Measurements from ENCODE around the gene GADD45A. TPM values are rescaled to one million over a fixed set of nuclear protein-coding genes. Genes with fewer than 3 reads are reported as not detected.

The GADD45A gene, protein sequence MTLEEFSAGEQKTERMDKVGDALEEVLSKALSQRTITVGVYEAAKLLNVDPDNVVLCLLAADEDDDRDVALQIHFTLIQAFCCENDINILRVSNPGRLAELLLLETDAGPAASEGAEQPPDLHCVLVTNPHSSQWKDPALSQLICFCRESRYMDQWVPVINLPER
- total RNA-seq (2014; rRNA removed; shearing (Covaris generic)) (59.4 and 72.8 TPM in 2 replicates), polyA plus RNA-seq (2016; fragmentation: Nextera tagmentation; extraction: Ambion mirVana) (111 and 115 TPM in 2 replicates)

DNA sequence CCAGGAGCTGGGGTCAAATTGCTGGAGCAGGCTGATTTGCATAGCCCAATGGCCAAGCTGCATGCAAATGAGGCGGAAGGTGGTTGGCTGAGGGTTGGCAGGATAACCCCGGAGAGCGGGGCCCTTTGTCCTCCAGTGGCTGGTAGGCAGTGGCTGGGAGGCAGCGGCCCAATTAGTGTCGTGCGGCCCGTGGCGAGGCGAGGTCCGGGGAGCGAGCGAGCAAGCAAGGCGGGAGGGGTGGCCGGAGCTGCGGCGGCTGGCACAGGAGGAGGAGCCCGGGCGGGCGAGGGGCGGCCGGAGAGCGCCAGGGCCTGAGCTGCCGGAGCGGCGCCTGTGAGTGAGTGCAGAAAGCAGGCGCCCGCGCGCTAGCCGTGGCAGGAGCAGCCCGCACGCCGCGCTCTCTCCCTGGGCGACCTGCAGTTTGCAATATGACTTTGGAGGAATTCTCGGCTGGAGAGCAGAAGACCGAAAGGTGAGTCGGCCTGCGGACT, at the start of gene GADD45A:
GADD45A (plus strand) TSS at position 135 of the 491 bp plus-strand sequence; CDS start at position 429, 294 bp downstream.
- Histone ChIP-seq H3K4me2 (ENCODE audit: unreplicated experiment) (peak within 1 kb of the TSS; percentile 96), H3K9me2 (ENCODE audit: insufficient read depth) (no peaks in the 10 kb centered on the region), H3F3A (ENCODE audit: insufficient read depth) (peaks cover 55% of the 10 kb centered on the region), H3K27ac (peak within 1 kb of the TSS; percentile 97), H3K9ac (peak within 1 kb of the TSS; percentile 96), H3K36me3 (ENCODE audit: low read depth) (peaks cover 26% of the 10 kb centered on the region), H3K4me1 (ENCODE audit: insufficient read depth) (peaks cover 49% of the 10 kb centered on the region), H4K20me1 (ENCODE audit: insufficient read depth) (no peaks in the 10 kb centered on the region), H3K27me3 (replicated peaks; ENCODE audit: insufficient read depth) (no peaks in the 10 kb centered on the region), H3K9me3 (ENCODE audit: low read depth) (no peaks in the 10 kb centered on the region), H3K4me3 (peak within 1 kb of the TSS; percentile 96), H2AFZ (peak within 1 kb of the TSS; percentile 17), H3K79me2 (ENCODE audit: insufficient read depth) (peaks cover 33% of the 10 kb centered on the region)
- TF ChIP-seq EZH2phosphoT487 (IDR thresholded peaks at IDR 0.05; ENCODE audit: insufficient read depth, low read depth) (no peak), EZH2 (IDR thresholded peaks at IDR 0.05; ENCODE audit: insufficient read depth, poor library complexity, severe bottlenecking) (no peak)
- in situ Hi-C loops (cut with MboI), result loop anchor here (10.0 kb wide), 2 partner anchors 70 to 120 kb away; no protein-coding TSS in a partner anchor
- WGBS, 2 experiments (ENCODE audit: low coverage in 1 of 2, low lambda C conversion rate in 2 of 2, missing lambda C conversion rate in 2 of 2), result 0 to 2% methylated on average over 30 to 37 of the region's 39 CpGs
- peak; percentile 99 for DNase-seq

DNA sequence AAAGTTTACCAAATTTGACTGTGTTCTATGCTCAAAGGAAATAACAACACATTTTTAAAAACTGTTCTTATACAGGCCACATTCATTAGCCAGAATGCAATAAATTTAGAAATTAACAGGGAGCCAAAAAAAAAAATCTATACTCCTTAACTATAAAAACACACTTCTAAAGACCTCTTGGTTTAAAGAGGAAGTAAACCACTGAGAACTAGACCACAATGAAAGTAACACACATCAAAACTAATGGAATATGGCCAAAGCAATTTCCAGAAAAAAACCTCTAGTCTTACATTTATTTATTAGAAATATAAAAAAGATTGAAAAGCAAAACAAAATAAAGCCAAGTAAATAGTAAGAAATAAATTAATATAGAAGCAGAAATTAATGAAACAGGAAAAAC, 48.9 kb upstream of the GADD45A start:
- H3K27me3 ChIP-seq (replicated peaks; ENCODE audit: insufficient read depth), result no peaks in the 10 kb centered on the region
- H2AFZ ChIP-seq, result no peak overlapping the region
- H3K9me2 ChIP-seq (ENCODE audit: insufficient read depth), result no peaks in the 10 kb centered on the region
- H3K79me2 ChIP-seq (ENCODE audit: insufficient read depth), result no peaks in the 10 kb centered on the region
- no peak overlapping the region for H3K9ac ChIP-seq
- no peak for DNase-seq
- no peaks in the 10 kb centered on the region for H3K36me3 ChIP-seq (ENCODE audit: low read depth)
- no peaks in the 10 kb centered on the region for H4K20me1 ChIP-seq (ENCODE audit: insufficient read depth)
- H3F3A ChIP-seq (ENCODE audit: insufficient read depth), result no peaks in the 10 kb centered on the region
- no peak overlapping the region for H3K27ac ChIP-seq
- in situ Hi-C loops (cut with MboI), result no loop called here
- H3K4me1 ChIP-seq (ENCODE audit: insufficient read depth), result no peaks in the 10 kb centered on the region
- H3K9me3 ChIP-seq (ENCODE audit: low read depth), result no peaks in the 10 kb centered on the region
- H3K4me3 ChIP-seq, result no peak overlapping the region
- H3K4me2 ChIP-seq (ENCODE audit: unreplicated experiment), result no peak overlapping the region
- TF ChIP-seq EZH2phosphoT487 (IDR thresholded peaks at IDR 0.05; ENCODE audit: insufficient read depth, low read depth), result no peak
- no peak for TF ChIP-seq EZH2 (IDR thresholded peaks at IDR 0.05; ENCODE audit: insufficient read depth, poor library complexity, severe bottlenecking)

- H3K79me2 ChIP-seq (ENCODE audit: insufficient read depth), result no peaks in the 10 kb centered on the region
- H2AFZ ChIP-seq, result no peak overlapping the region
- TF ChIP-seq EZH2 (IDR thresholded peaks at IDR 0.05; ENCODE audit: insufficient read depth, poor library complexity, severe bottlenecking) (no peak), EZH2phosphoT487 (IDR thresholded peaks at IDR 0.05; ENCODE audit: insufficient read depth, low read depth) (no peak)
- no peaks in the 10 kb centered on the region for H3K27me3 ChIP-seq (replicated peaks; ENCODE audit: insufficient read depth)
- no peaks in the 10 kb centered on the region for H3F3A ChIP-seq (ENCODE audit: insufficient read depth)
- no peak overlapping the region for H3K9ac ChIP-seq
- no peak overlapping the region for H3K4me2 ChIP-seq (ENCODE audit: unreplicated experiment)
- H3K27ac ChIP-seq, result no peak overlapping the region
- no peaks in the 10 kb centered on the region for H3K9me2 ChIP-seq (ENCODE audit: insufficient read depth)
- no peak overlapping the region for H3K4me3 ChIP-seq
- no peak for DNase-seq
- no peaks in the 10 kb centered on the region for H3K4me1 ChIP-seq (ENCODE audit: insufficient read depth)
- no peaks in the 10 kb centered on the region for H3K9me3 ChIP-seq (ENCODE audit: low read depth)
- WGBS, 2 experiments (ENCODE audit: low coverage in 1 of 2, low lambda C conversion rate in 2 of 2, missing lambda C conversion rate in 2 of 2), result 51 to 62% methylated on average over 6 of the region's 6 CpGs
- no peaks in the 10 kb centered on the region for H3K36me3 ChIP-seq (ENCODE audit: low read depth)
- H4K20me1 ChIP-seq (ENCODE audit: insufficient read depth), result no peaks in the 10 kb centered on the region
- in situ Hi-C loops (cut with MboI), result no loop called here
Observed at GRCh38 chr1:67639361-67639760, 45.6 kb upstream of the GADD45A start.

GRCh38 chr1:67642629-67643028, 42.4 kb upstream of the GADD45A start:
- no peak overlapping the region for H3K9ac ChIP-seq
- H3K4me1 ChIP-seq (ENCODE audit: insufficient read depth), result no peaks in the 10 kb centered on the region
- H4K20me1 ChIP-seq (ENCODE audit: insufficient read depth), result no peaks in the 10 kb centered on the region
- H3K36me3 ChIP-seq (ENCODE audit: low read depth), result no peaks in the 10 kb centered on the region
- in situ Hi-C loops (cut with MboI), result no loop called here
- H3K4me2 ChIP-seq (ENCODE audit: unreplicated experiment), result no peak overlapping the region
- H2AFZ ChIP-seq, result no peak overlapping the region
- no peak for DNase-seq
- no peaks in the 10 kb centered on the region for H3K27me3 ChIP-seq (replicated peaks; ENCODE audit: insufficient read depth)
- no peaks in the 10 kb centered on the region for H3F3A ChIP-seq (ENCODE audit: insufficient read depth)
- H3K79me2 ChIP-seq (ENCODE audit: insufficient read depth), result no peaks in the 10 kb centered on the region
- WGBS, 2 experiments (ENCODE audit: low coverage in 1 of 2, low lambda C conversion rate in 2 of 2, missing lambda C conversion rate in 2 of 2), result 84% methylated on average over 9 of the region's 9 CpGs
- no peak overlapping the region for H3K27ac ChIP-seq
- H3K9me2 ChIP-seq (ENCODE audit: insufficient read depth), result no peaks in the 10 kb centered on the region
- H3K4me3 ChIP-seq, result no peak overlapping the region
- TF ChIP-seq EZH2phosphoT487 (IDR thresholded peaks at IDR 0.05; ENCODE audit: insufficient read depth, low read depth) (no peak), EZH2 (IDR thresholded peaks at IDR 0.05; ENCODE audit: insufficient read depth, poor library complexity, severe bottlenecking) (no peak)
- H3K9me3 ChIP-seq (ENCODE audit: low read depth), result no peaks in the 10 kb centered on the region

Data from GM23248 (cell line).